CD14-positive monocyte (primary cell): ENCODE measurements around the gene APC. TPM values are rescaled to one million over a fixed set of nuclear protein-coding genes. Genes with fewer than 3 reads are reported as not detected.

ENCODE experiments used
- DNase-seq, 3 donors: peaks; one replicate each; pipeline ENCODE4 v3.0.0-alpha.2; 2011 to 2022
- H2AFZ ChIP-seq: 2 replicates; pipeline ENCODE4 v1.6.0; 2012; ENCODE audit warnings: mild to moderate bottlenecking, low read depth, low read length, inconsistent platforms; ENCODE audit not compliant: insufficient read depth, poor library complexity, severe bottlenecking
- H3K27ac ChIP-seq, 2 donors: 1 replicate in 1 of 2; 2 replicates in 1 of 2; pipeline ENCODE4 v1.5.1; 2012 to 2013; ENCODE audit warnings: low read length in 2 of 2, control low read depth in 1 of 2, inconsistent platforms in 1 of 2, low read depth in 1 of 2, mild to moderate bottlenecking in 1 of 2
- H3K27me3 ChIP-seq, 2 donors: one replicate each; pipeline versions ENCODE4 v1.6.0 to v1.6.1; 2011 to 2013; ENCODE audit warnings: low read length in 2 of 2; ENCODE audit not compliant: control insufficient read depth in 2 of 2, insufficient read depth in 2 of 2
- H3K36me3 ChIP-seq, 2 donors: replicated peaks in 1 of 2; 1 replicate in 1 of 2; 2 replicates in 1 of 2; pipeline versions ENCODE4 v1.5.1 to v1.6.1; 2012 to 2013; ENCODE audit warnings: low read length in 2 of 2, control low read depth in 1 of 2, inconsistent platforms in 1 of 2, mild to moderate bottlenecking in 1 of 2; ENCODE audit not compliant: insufficient read depth in 2 of 2, control insufficient read depth in 1 of 2
- H3K4me1 ChIP-seq, 2 donors: 1 replicate in 1 of 2; 2 replicates in 1 of 2; pipeline versions ENCODE4 v1.5.1 to v1.6.1; 2012 to 2013; ENCODE audit warnings: low read length in 2 of 2, control low read depth in 1 of 2, inconsistent platforms in 1 of 2, mild to moderate bottlenecking in 1 of 2, moderate library complexity in 1 of 2; ENCODE audit not compliant: insufficient read depth in 2 of 2, control insufficient read depth in 1 of 2
- H3K4me2 ChIP-seq: replicated peaks from 2 replicates; pipeline ENCODE3; 2012; ENCODE audit warnings: low read length, moderate library complexity, mild to moderate bottlenecking; ENCODE audit not compliant: poor library complexity, severe bottlenecking; ENCODE audit errors: extremely low read depth
- H3K4me3 ChIP-seq, 3 experiments: fragments of 200-600 bp in 1 of 3; sonication (generic) in 1 of 3; replicated peaks in 1 of 3; 1 replicate in 2 of 3; 2 replicates in 1 of 3; pipeline ENCODE4 v1.5.1; 2011 to 2013; ENCODE audit warnings: low read length in 3 of 3, mild to moderate bottlenecking in 3 of 3, control low read depth in 2 of 3, low read depth in 2 of 3, inconsistent platforms in 1 of 3, moderate library complexity in 1 of 3
- H3K79me2 ChIP-seq: 2 replicates; pipeline ENCODE4 v1.6.0; 2012; ENCODE audit warnings: mild to moderate bottlenecking, control low read depth, inconsistent platforms, low read length, moderate library complexity; ENCODE audit not compliant: insufficient read depth
- H3K9ac ChIP-seq: 2 replicates; pipeline ENCODE4 v1.6.0; 2017; ENCODE audit warnings: low read length, mild to moderate bottlenecking; ENCODE audit not compliant: insufficient read depth, poor library complexity, severe bottlenecking
- H3K9me3 ChIP-seq, 2 donors: replicated peaks in 1 of 2; 1 replicate in 1 of 2; 2 replicates in 1 of 2; pipeline versions ENCODE4 v1.5.1 to v1.6.1; 2012 to 2013; ENCODE audit warnings: low read length in 2 of 2, control low read depth in 1 of 2; ENCODE audit not compliant: control insufficient read depth in 1 of 2, insufficient read depth in 1 of 2
- H4K20me1 ChIP-seq: 2 replicates; pipeline ENCODE4 v1.6.0; 2012; ENCODE audit warnings: mild to moderate bottlenecking, low read length, control low read depth, moderate library complexity; ENCODE audit not compliant: insufficient read depth
- H3K27ac Mint-ChIP-seq, 7 donors: one replicate each; pipeline ENCODE4 v1.8.0; 2020; ENCODE audit warnings: mild to moderate bottlenecking in 7 of 7, mixed read lengths in 7 of 7, moderate library complexity in 6 of 7, inconsistent platforms in 2 of 7
- H3K27me3 Mint-ChIP-seq, 3 donors: one replicate each; pipeline ENCODE4 v1.8.0; 2021 to 2022; ENCODE audit warnings: low read depth in 3 of 3, mild to moderate bottlenecking in 3 of 3, mixed read lengths in 3 of 3, moderate library complexity in 3 of 3, inconsistent platforms in 1 of 3
- H3K36me3 Mint-ChIP-seq, 2 donors: one replicate each; pipeline ENCODE4 v1.8.0; 2020; ENCODE audit warnings: mixed read lengths in 2 of 2, inconsistent platforms in 1 of 2, mild to moderate bottlenecking in 1 of 2
- H3K4me1 Mint-ChIP-seq: one replicate; pipeline ENCODE4 v1.8.0; 2020; ENCODE audit warnings: mild to moderate bottlenecking, mixed read lengths
- H3K4me3 Mint-ChIP-seq, 2 donors: one replicate each; pipeline ENCODE4 v1.8.0; 2020; ENCODE audit warnings: mild to moderate bottlenecking in 2 of 2, mixed read lengths in 2 of 2, moderate library complexity in 1 of 2
- H3K9me3 Mint-ChIP-seq, 7 donors: one replicate each; pipeline ENCODE4 v1.8.0; 2020 to 2022; ENCODE audit warnings: mixed read lengths in 7 of 7, mild to moderate bottlenecking in 6 of 7, moderate library complexity in 6 of 7, inconsistent platforms in 2 of 7
- WGBS: methylation state at CpG from one replicate; pipeline ENCODE4 v1.1.5; 2013; ENCODE audit warnings: missing lambda C conversion rate; ENCODE audit not compliant: insufficient coverage; 5-methylcytosine and 5-hydroxymethylcytosine counted together
- intact Hi-C, 2 donors: fragments of 100-400 bp; cut with micrococcal nuclease; formaldehyde crosslinking; loops; one replicate each; pipeline versions ENCODE4 v1.15.0 to v1.15.1; 2023
- polyA plus RNA-seq, 3 donors: library from polyadenylated mRNA; depleted of rRNA in 1 of 3; unstranded in 2 of 3; stranded (reverse) in 1 of 3; fragments of 300-500 nt in 2 of 3; fragments of >200 nt in 1 of 3; fragmentation: Illumina TruSeq in 2 of 3; gene quantifications; 1 replicate in 2 of 3; 2 replicates in 1 of 3; pipeline ENCODE4 v1.2.3, GENCODE V29; 2012 to 2021
- TF ChIP-seq, protein P1 (sequence below): fragments of 200-600 bp; IDR thresholded peaks from one replicate; pipeline ENCODE4 v1.8.0; 2022; ENCODE audit warnings: antibody characterized with exemption, mild to moderate bottlenecking

The APC gene
- polyA plus RNA-seq, 3 donors, result 6.5 to 13.6 (median 9.0) TPM

DNA sequence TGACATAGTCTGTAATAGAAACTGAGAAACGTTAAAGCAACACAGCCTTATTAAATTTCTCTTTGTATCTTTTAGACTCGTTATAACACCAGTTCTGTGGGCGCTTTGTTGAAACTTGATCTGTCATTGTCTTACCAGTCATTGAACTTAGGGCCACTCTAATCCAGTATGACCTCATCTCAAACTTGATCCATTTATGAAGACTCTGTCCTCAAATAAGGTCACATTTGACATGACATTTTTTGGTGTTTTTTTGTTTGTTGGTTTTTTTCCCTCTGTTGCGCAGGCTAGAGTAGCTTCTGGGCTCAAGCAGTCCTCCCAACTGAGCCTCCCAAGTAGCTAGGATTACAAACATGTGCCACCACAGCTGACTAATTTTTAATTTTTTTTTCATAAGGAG lies 5.9 kb downstream of the APC start:
- no peak overlapping the region for H3K27ac Mint-ChIP-seq
- TF ChIP-seq, protein P1, sequence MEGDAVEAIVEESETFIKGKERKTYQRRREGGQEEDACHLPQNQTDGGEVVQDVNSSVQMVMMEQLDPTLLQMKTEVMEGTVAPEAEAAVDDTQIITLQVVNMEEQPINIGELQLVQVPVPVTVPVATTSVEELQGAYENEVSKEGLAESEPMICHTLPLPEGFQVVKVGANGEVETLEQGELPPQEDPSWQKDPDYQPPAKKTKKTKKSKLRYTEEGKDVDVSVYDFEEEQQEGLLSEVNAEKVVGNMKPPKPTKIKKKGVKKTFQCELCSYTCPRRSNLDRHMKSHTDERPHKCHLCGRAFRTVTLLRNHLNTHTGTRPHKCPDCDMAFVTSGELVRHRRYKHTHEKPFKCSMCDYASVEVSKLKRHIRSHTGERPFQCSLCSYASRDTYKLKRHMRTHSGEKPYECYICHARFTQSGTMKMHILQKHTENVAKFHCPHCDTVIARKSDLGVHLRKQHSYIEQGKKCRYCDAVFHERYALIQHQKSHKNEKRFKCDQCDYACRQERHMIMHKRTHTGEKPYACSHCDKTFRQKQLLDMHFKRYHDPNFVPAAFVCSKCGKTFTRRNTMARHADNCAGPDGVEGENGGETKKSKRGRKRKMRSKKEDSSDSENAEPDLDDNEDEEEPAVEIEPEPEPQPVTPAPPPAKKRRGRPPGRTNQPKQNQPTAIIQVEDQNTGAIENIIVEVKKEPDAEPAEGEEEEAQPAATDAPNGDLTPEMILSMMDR, result no peak
- Histone ChIP-seq H3K9me3 (no peaks in the 10 kb centered on the region), H2AFZ (no peak overlapping the region), H3K27me3 (no peaks in the 10 kb centered on the region), H3K4me2 (no peak overlapping the region), H3K9ac (no peak overlapping the region), H3K36me3 (peaks cover 0 to 2% of the 10 kb centered on the region in 2 donors), H3K27ac (no peak overlapping the region), H3K4me1 (no peaks in the 10 kb centered on the region), H3K79me2 (peaks cover 70% of the 10 kb centered on the region), H4K20me1 (peaks cover 88% of the 10 kb centered on the region), H3K4me3 (no peak overlapping the region)
- intact Hi-C loops, result no loop called here
- peaks cover 8% of the 10 kb centered on the region for H3K4me1 Mint-ChIP-seq
- peaks cover 3 to 7% of the 10 kb centered on the region in 2 donors for H3K36me3 Mint-ChIP-seq
- no peaks in the 10 kb centered on the region for H3K9me3 Mint-ChIP-seq
- 100% methylated on average over 3 of the region's 4 CpGs for WGBS
- DNase-seq, result no peak
- no peak overlapping the region for H3K4me3 Mint-ChIP-seq
- no peaks in the 10 kb centered on the region for H3K27me3 Mint-ChIP-seq

DNA sequence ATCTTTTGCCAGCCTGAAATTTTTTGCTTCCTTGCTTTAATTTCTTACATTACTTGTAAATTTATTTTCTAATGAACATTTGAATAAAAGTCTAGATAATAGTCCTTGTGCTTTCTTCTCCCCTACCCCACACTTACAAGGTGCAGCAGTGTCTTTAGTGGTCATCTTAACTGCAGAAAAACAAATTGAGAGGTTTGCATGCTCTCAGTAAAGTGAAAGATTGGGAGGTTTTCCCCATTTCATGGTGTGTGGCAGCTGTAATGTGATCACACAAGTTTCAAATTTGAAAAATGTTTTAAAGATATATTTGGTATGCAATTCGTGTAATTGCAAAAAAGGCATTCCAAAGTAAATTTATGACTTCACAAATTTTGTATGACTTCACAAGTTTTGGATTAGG lies 14.7 kb downstream of the APC start:
- H2AFZ ChIP-seq, result no peak overlapping the region
- Mint-ChIP-seq H3K4me1 (peaks cover 4% of the 10 kb centered on the region), H3K27me3 (no peaks in the 10 kb centered on the region), H3K4me3 (no peak overlapping the region), H3K9me3 (no peaks in the 10 kb centered on the region), H3K27ac (no peak overlapping the region), H3K36me3 (peaks cover 4 to 12% of the 10 kb centered on the region in 2 donors)
- H3K36me3 ChIP-seq, result peaks cover 0 to 22% of the 10 kb centered on the region in 2 donors
- H3K79me2 ChIP-seq, result peaks cover 39% of the 10 kb centered on the region
- no peak overlapping the region for H3K4me3 ChIP-seq
- DNase-seq, result no peak
- no peak overlapping the region for H3K27ac ChIP-seq
- no CpG with 5 or more reads among the region's 1 CpG for WGBS
- H3K4me2 ChIP-seq, result no peak overlapping the region
- H3K9me3 ChIP-seq, result no peaks in the 10 kb centered on the region
- TF ChIP-seq, protein P1, result no peak
- H3K27me3 ChIP-seq, result no peaks in the 10 kb centered on the region
- H3K4me1 ChIP-seq, result no peaks in the 10 kb centered on the region
- H3K9ac ChIP-seq, result no peak overlapping the region
- intact Hi-C loops, result loop anchor here (10.0 kb wide), 3 partner anchors 58 to 578 kb away; no protein-coding TSS in a partner anchor
- peaks cover 88% of the 10 kb centered on the region for H4K20me1 ChIP-seq
